ENCODE measurements around the gene TRPM2. TPM values are rescaled to one million over a fixed set of nuclear protein-coding genes. Genes with fewer than 3 reads are reported as not detected.

Gene TRPM2
- total and polyA plus RNA-seq, 2 of the 8 experiments (the other 6 are each of a cell fraction or from before 2014, with no cell fraction given) = 0.27 to 0.28 TPM

DNA sequence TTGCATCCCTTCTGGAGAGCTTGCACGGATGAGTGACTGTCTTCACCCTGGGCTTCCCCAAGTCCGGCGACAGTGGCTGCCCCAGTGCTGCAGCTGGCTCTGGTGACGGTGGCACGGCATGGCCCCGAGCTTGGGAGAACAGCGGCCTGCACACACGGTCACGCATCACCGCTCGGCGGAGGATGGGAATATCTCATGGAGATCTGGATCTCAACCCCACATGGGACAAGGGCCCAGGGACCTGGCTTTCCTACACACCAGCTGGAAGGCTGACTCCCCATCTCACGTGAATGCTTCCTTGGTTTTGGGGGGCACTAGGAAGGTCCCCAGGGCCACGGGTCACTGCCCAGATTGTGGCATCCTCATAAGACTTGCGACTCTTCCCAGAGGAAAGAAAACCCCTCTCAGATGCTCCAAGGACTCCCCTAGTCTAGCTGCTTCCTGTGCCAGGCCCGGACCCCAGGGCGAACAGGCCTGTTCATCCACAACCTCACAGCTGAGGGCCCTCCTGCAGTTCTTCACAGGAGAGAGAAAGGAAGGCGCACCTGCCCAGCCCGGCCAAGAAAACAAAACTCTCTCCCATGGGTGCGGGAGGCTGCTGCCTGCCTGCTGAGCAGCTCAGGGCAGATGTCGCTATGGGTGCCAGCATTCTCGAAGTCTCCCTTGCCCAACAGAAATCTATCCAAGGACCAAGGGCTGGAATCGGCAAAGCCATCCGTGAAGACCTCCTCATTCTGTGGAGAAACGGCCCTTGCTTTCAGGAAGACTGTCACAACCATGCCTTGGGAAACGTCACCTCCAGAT, 24.1 kb upstream of the TRPM2 start:
- Histone ChIP-seq H4K91ac (replicated peaks; ENCODE audit: insufficient read length, low read length) (no peak overlapping the region), H2AFZ (ENCODE audit: low read length) (no peak overlapping the region), H3K27me3 (replicated peaks in 1 of 4; ENCODE audit: control insufficient read depth in 3 of 4, extremely low read depth in 1 of 4, insufficient read depth in 3 of 4, low read length in 3 of 4) (no peaks in the 10 kb centered on the region), H3K4me1 (replicated peaks in 1 of 4; ENCODE audit: control insufficient read depth in 3 of 4, insufficient read depth in 4 of 4, low read length in 3 of 4) (no peaks in the 10 kb centered on the region), H3K4me2 (ENCODE audit: insufficient read depth in 1 of 2, low read depth in 2 of 2, low read length in 2 of 2) (no peak overlapping the region), H3K4ac (replicated peaks; ENCODE audit: insufficient read length, low read depth, low read length) (no peak overlapping the region), H3K4me3 (ENCODE audit: extremely low read depth in 1 of 4, insufficient read depth in 2 of 4, low read depth in 3 of 4, low read length in 4 of 4) (no peak overlapping the region), H3K18ac (ENCODE audit: extremely low read depth, low read length) (no peak overlapping the region), H2AK5ac (ENCODE audit: low read depth, low read length) (no peak overlapping the region), H3K56ac (replicated peaks; ENCODE audit: insufficient read length, low read depth, low read length) (no peak overlapping the region), H3K23me2 (ENCODE audit: low read depth, low read length) (no peaks in the 10 kb centered on the region), H4K5ac (ENCODE audit: insufficient read length, low read depth, low read length) (no peak overlapping the region), H2BK12ac (ENCODE audit: low read depth, low read length) (no peak overlapping the region), H2BK20ac (ENCODE audit: low read length) (no peak overlapping the region), H2BK15ac (ENCODE audit: low read length) (no peak overlapping the region), H3K79me1 (ENCODE audit: low read depth, low read length) (no peaks in the 10 kb centered on the region), H3K27ac (ENCODE audit: low read depth, low read length) (no peak overlapping the region), H2BK5ac (ENCODE audit: low read depth, low read length) (no peak overlapping the region), H3K14ac (ENCODE audit: insufficient read length) (no peak overlapping the region), H3K9ac (replicated peaks in 1 of 4; ENCODE audit: extremely low read depth in 1 of 4, low read depth in 3 of 4, low read length in 3 of 4) (no peak overlapping the region), H2BK120ac (replicated peaks; ENCODE audit: low read depth, low read length) (no peak overlapping the region), H3K79me2 (ENCODE audit: control insufficient read depth in 1 of 2, insufficient read depth in 2 of 2, low read length in 2 of 2) (no peaks in the 10 kb centered on the region), H3K36me3 (ENCODE audit: control insufficient read depth in 2 of 4, insufficient read depth in 4 of 4, low read length in 3 of 4) (peaks cover 0 to 16% (median 1%) of the 10 kb centered on the region in 4 experiments; a peak in 2 of 8 replicates), H4K8ac (ENCODE audit: extremely low read depth, insufficient read depth, low read length) (peak overlapping the region; percentile 57), H4K20me1 (replicated peaks in 1 of 2; ENCODE audit: control insufficient read depth in 1 of 2, insufficient read depth in 2 of 2, low read length in 2 of 2) (peaks cover 0 to 6% of the 10 kb centered on the region in 2 experiments), H3K9me3 (ENCODE audit: insufficient read depth in 2 of 2, low read depth in 1 of 2, low read length in 1 of 2) (no peaks in the 10 kb centered on the region), H3K23ac (ENCODE audit: insufficient read length) (no peak overlapping the region)
- ChIA-PET CTCF (ENCODE audit: partially characterized antibody) (interaction anchor here (1.0 to 1.6 kb wide), 9 partner anchors 9 to 388 kb away, joined by 3 to 4 read pairs (median 3); no protein-coding TSS in a partner anchor), POLR2A (ENCODE audit: partially characterized antibody) (interaction anchor here (1.6 to 1.7 kb wide), 3 partner anchors 10 to 21 kb away, joined by 4 to 7 read pairs (median 6); no protein-coding TSS in a partner anchor)
- 92% methylated on average over 26 of the region's 26 CpGs; no CpG with 5 or more reads in 1 of the 2 experiments for WGBS, 2 experiments (ENCODE audit: extremely low coverage in 1 of 2, insufficient coverage in 1 of 2, insufficient read length in 1 of 2, insufficient replicate concordance in 2 of 2, low coverage in 1 of 2, low lambda C conversion rate in 2 of 2, missing lambda C conversion rate in 1 of 2)
- FAIRE-seq (no peak), DNase-seq (ENCODE audit: low read depth in 1 of 2, low spot score in 2 of 2) (no peak)

Data from H1 (cell line).